PFSK-1 (cell line): ENCODE data around the gene FPR1.

ENCODE experiments used
- POLR2AphosphoS5 ChIP-seq: IDR thresholded peaks from 2 replicates; pipeline ENCODE4 v1.6.1; 2012; ENCODE audit warnings: low read depth, mild to moderate bottlenecking, control low read depth, low read length, moderate library complexity
- SIN3A ChIP-seq: IDR thresholded peaks from 2 replicates; pipeline ENCODE4 v1.6.1; 2012; ENCODE audit warnings: mild to moderate bottlenecking, low read length, moderate library complexity, borderline replicate concordance; ENCODE audit not compliant: insufficient read depth
- TF ChIP-seq, protein P1 (sequence below), 2 experiments: IDR thresholded peaks; 2 replicates each; pipeline versions ENCODE4 v1.6.1 to v1.8.0; 2011 to 2012; ENCODE audit warnings: low read depth in 2 of 2, low read length in 2 of 2, control low read depth in 1 of 2, inconsistent platforms in 1 of 2, mild to moderate bottlenecking in 1 of 2, moderate library complexity in 1 of 2; ENCODE audit not compliant: insufficient read depth in 1 of 2

GRCh38 chr19:51726049-51726448, 25.6 kb downstream of the FPR1 start:
- TF ChIP-seq POLR2AphosphoS5 = no peak
- TF ChIP-seq, protein P1, sequence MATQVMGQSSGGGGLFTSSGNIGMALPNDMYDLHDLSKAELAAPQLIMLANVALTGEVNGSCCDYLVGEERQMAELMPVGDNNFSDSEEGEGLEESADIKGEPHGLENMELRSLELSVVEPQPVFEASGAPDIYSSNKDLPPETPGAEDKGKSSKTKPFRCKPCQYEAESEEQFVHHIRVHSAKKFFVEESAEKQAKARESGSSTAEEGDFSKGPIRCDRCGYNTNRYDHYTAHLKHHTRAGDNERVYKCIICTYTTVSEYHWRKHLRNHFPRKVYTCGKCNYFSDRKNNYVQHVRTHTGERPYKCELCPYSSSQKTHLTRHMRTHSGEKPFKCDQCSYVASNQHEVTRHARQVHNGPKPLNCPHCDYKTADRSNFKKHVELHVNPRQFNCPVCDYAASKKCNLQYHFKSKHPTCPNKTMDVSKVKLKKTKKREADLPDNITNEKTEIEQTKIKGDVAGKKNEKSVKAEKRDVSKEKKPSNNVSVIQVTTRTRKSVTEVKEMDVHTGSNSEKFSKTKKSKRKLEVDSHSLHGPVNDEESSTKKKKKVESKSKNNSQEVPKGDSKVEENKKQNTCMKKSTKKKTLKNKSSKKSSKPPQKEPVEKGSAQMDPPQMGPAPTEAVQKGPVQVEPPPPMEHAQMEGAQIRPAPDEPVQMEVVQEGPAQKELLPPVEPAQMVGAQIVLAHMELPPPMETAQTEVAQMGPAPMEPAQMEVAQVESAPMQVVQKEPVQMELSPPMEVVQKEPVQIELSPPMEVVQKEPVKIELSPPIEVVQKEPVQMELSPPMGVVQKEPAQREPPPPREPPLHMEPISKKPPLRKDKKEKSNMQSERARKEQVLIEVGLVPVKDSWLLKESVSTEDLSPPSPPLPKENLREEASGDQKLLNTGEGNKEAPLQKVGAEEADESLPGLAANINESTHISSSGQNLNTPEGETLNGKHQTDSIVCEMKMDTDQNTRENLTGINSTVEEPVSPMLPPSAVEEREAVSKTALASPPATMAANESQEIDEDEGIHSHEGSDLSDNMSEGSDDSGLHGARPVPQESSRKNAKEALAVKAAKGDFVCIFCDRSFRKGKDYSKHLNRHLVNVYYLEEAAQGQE (IDR thresholded peaks at IDR 0.05; ENCODE audit: insufficient read depth in 1 of 2, low read depth in 2 of 2, low read length in 2 of 2) = no peak
- TF ChIP-seq SIN3A = no peak
